ENCODE results near the gene CHRNB2.

The CHRNB2 gene

GRCh38 chr1:154556422-154556821, 11.2 kb upstream of the CHRNB2 start:
- no peak for TF ChIP-seq CTCF (IDR thresholded peaks at IDR 0.05; ENCODE audit: insufficient read depth, low read length, poor library complexity, severe bottlenecking)
- no peak for DNase-seq (ENCODE audit: extremely low read depth, insufficient read length)
- Histone ChIP-seq H3K4me3 (replicated peaks; ENCODE audit: low read depth, low read length) (peak overlapping the region; percentile 92), H3K36me3 (ENCODE audit: control insufficient read depth, insufficient read depth, low read length) (peaks cover 35% of the 10 kb centered on the region), H3K27me3 (replicated peaks; ENCODE audit: control insufficient read depth, insufficient read depth, low read length) (no peaks in the 10 kb centered on the region)

GRCh38 chr1:154557248-154557938, 10.2 kb upstream of the CHRNB2 start:
- DNase-seq (ENCODE audit: extremely low read depth, insufficient read length): no peak
- Histone ChIP-seq H3K36me3 (ENCODE audit: control insufficient read depth, insufficient read depth, low read length) (peaks cover 27% of the 10 kb centered on the region), H3K27me3 (replicated peaks; ENCODE audit: control insufficient read depth, insufficient read depth, low read length) (no peaks in the 10 kb centered on the region), H3K4me3 (replicated peaks; ENCODE audit: low read depth, low read length) (peak overlapping the region; percentile 92)
- TF ChIP-seq CTCF (IDR thresholded peaks at IDR 0.05; ENCODE audit: insufficient read depth, low read length, poor library complexity, severe bottlenecking): no peak

- Histone ChIP-seq H3K4me3 (replicated peaks; ENCODE audit: low read depth, low read length) (peak within 1 kb of the TSS; percentile 92), H3K27me3 (replicated peaks; ENCODE audit: control insufficient read depth, insufficient read depth, low read length) (no peaks in the 10 kb centered on the region), H3K36me3 (ENCODE audit: control insufficient read depth, insufficient read depth, low read length) (peaks cover 20% of the 10 kb centered on the region)
- no peak for TF ChIP-seq CTCF (IDR thresholded peaks at IDR 0.05; ENCODE audit: insufficient read depth, low read length, poor library complexity, severe bottlenecking)
- DNase-seq (ENCODE audit: extremely low read depth, insufficient read length): peak; percentile 55
Observed at GRCh38 chr1:154557939-154558719, 9.4 kb upstream of the CHRNB2 start, which contains the start of gene UBE2Q1. TSS of gene UBE2Q1 (minus strand) at chr1:154558662. CDS start at chr1:154558553, 109 bp downstream.

GRCh38 chr1:154558720-154559465, 8.7 kb upstream of the CHRNB2 start:
- Histone ChIP-seq H3K4me3 (replicated peaks; ENCODE audit: low read depth, low read length) (peak overlapping the region; percentile 87), H3K27me3 (replicated peaks; ENCODE audit: control insufficient read depth, insufficient read depth, low read length) (no peaks in the 10 kb centered on the region), H3K36me3 (ENCODE audit: control insufficient read depth, insufficient read depth, low read length) (peaks cover 13% of the 10 kb centered on the region)
- peak; percentile 99 for DNase-seq (ENCODE audit: extremely low read depth, insufficient read length)
- no peak for TF ChIP-seq CTCF (IDR thresholded peaks at IDR 0.05; ENCODE audit: insufficient read depth, low read length, poor library complexity, severe bottlenecking)

- TF ChIP-seq CTCF (IDR thresholded peaks at IDR 0.05; ENCODE audit: insufficient read depth, low read length, poor library complexity, severe bottlenecking): peak; percentile 88
- peak; percentile 77 for DNase-seq (ENCODE audit: extremely low read depth, insufficient read length)
- H3K36me3 ChIP-seq (ENCODE audit: control insufficient read depth, insufficient read depth, low read length): peaks cover 12% of the 10 kb centered on the region
- no peaks in the 10 kb centered on the region for H3K27me3 ChIP-seq (replicated peaks; ENCODE audit: control insufficient read depth, insufficient read depth, low read length)
- peak overlapping the region; percentile 87 for H3K4me3 ChIP-seq (replicated peaks; ENCODE audit: low read depth, low read length)
Observed at GRCh38 chr1:154559466-154560044, 8.0 kb upstream of the CHRNB2 start.

All from GM06990 (cell line).